Stimulated activated CD4-positive, alpha-beta T cell treated with anti-CD3 and anti-CD28 coated beads, TNF-alpha, amount 100 ng/mL, for 1 hour (primary cell): ENCODE results near the gene ZNF664.
A peak's percentile ranks its signal among the peaks of the same experiment; 100 is the strongest.

ENCODE experiments used
- DNase-seq, 3 donors: peaks; one replicate each; pipeline ENCODE4 v3.0.0-alpha.2; 2020; ENCODE audit warnings: low read depth in 3 of 3, low spot score in 1 of 3

Gene ZNF664

DNA sequence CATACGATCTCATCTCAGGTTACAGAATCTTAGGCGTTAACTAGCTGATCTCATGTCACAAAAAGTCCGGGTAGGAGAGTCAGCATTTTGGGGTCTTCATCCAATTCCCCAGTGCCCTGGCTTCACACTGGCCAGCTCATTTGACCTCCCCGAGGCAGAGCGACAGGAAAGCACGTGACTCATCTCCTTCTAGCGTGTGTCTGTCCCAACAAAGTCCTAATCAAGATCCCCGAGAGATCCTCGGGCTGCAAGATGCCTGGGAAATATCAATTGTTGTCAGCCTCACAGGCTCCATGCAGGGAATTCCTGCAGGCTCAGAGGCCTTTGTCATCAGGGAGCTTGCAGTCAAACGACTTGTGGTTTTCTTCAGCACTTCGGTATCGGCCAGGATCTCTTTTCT lies 57.5 kb downstream of the ZNF664 start:
- no peak for DNase-seq

GRCh38 chr12:124031058-124031457 lies 58.0 kb downstream of the ZNF664 start:
- no peak for DNase-seq

DNA sequence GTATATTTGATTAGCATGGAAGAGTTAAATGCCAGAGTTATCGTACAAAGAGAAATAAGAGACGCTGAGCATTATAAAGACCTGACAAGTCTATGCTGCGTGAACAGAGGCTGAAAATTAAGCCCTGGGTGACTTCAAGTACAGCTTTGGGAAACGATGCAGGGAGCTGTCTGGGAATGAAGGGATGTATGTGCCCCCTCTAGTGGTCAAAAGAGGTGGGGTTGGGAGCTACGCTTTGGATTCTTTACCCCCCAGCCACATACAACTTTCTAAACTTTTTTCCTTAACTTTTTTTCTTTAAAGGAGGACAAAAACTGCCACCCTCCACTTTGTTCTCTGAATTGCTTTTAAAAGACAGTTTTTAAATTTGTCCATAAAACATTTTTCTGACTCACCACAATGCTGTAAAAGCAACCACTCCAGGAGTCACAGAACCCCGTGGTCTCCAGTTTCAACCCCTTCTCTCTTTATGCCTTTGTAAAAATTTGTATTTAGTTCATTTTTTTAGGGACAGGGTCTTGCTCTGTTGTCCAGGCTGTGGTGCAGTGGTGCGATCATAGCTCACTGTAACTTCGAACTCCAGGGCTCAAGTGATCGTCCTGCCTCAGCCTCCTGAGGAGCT lies 59.4 kb downstream of the ZNF664 start:
- no peak for DNase-seq

DNA sequence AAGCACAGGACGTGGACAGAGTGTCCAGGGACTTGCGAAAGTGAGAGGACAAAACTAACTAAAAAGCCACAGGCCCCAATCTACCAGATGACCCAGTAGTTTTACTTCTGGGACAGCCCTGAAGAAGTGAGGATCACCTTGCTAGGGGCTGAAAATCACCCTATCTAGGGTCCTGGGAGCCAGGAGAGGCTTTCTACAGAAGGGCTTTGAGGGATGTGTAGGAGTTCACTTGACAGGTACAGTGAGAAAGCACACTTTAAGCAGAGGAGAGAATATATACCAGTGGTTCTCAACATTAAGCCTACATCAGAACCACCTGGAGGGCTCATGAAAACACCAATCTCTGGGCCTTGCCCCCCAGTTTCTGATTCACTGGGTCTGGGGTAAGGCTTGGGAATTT lies 60.8 kb downstream of the ZNF664 start:
- no peak for DNase-seq

DNA sequence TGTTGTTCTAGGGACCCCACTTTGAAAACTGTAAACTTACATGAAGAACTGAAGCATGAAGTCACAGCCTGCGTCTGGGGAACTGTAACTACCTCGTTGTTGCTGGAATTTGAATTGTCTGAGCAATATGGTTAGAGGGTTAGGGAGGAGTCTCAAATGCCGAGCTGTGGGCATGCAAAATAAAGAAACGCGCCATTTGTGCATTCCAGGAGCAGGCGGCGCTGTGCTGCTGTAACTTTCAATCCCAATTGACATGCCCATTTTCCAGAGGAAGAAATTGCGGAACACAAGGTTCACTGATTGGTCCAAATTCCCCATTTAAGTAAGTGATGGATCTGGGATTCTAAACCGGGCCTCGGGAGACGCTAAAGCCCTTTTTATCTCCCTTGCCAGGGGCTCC lies 61.3 kb downstream of the ZNF664 start:
- no peak for DNase-seq

DNA sequence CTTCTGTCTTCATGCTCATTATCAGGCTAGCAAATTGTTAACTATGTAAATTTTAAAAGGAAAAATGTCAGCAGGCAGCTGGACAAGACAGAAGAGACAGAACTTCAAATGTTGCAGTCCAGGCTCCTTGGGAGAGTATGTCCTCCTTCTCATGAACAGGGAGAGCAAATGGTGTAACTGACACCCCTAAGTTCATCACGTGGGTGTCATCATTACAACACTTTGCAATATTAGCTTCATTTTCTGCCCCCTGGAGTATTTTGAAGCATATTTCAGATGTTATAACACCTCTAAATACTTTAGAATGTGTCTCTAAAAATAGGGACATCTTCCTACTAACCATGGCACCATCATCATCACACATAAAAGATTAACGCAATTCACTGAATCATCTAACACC lies 62.1 kb downstream of the ZNF664 start:
- no peak for DNase-seq

DNA sequence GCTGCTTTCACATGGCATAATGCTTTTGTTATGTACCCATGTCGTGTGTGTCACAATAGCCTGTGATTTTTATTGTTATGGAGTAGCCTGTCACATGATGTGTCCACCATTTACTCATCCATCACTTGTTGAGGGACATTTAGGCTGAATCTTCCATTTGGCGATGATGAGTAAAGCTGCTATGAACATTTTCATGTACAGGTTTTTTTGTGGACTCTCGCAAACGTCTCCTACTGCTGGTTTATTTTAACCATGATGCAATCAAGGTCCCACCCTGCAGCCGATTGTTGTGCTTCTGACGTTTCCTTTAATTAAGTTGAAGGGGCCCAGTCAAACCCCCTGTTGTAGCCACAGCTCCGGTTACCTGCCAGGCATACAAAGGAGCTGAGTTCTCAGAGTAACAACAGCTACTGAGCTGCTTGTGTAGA lies 63.2 kb downstream of the ZNF664 start:
- no peak for DNase-seq

GRCh38 chr12:124036657-124037109 lies 63.7 kb downstream of the ZNF664 start:
- peak in 2 of 3 donors; percentile 9 to 26 for DNase-seq

- DNase-seq = no peak
Measured at GRCh38 chr12:124037331-124037730, 64.3 kb downstream of the ZNF664 start.

GRCh38 chr12:124039276-124039675 lies 66.3 kb downstream of the ZNF664 start:
- DNase-seq = no peak

GRCh38 chr12:124040291-124040690 lies 67.3 kb downstream of the ZNF664 start:
- no peak for DNase-seq

DNA sequence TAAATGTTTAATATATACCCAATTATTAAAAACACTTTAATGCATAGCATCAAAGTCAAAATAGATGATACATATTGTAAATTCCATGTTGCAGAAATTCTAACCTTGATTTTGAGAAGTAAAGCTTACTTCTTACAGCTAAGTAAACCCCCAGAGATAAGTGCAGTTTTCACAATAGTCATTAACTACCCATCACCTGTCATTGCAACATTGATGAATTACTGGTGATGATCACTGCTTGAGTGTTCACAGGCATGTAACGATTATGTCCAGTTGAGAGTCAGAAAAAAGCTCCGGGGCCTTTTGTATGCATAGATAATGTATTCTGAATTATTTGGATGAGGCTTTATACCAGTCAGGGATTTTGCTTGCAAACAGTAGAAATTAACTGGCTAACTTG lies 67.7 kb downstream of the ZNF664 start:
- DNase-seq = no peak

- DNase-seq = no peak
Measured at GRCh38 chr12:124041907-124042306, 68.9 kb downstream of the ZNF664 start.

DNA sequence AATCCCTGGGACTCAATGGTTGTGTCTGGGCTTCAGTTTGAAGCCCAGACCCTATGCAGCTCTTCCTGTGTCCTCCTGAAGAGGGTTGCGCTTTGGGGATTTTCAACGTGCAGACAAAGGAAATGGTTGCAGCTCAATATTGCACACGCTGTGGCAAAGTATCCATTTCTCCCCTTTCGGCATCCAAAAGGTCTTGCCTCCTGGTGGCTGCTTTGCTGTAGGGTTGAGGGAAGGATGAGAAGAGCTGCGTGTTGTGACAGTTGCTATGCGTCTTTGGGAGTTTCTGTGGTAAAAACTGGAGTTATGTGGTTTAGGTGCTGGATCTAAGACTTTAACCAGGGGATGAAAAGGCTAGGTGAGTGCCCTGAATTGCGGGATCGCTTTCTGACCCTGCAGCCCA lies 71.0 kb downstream of the ZNF664 start:
- no peak for DNase-seq

DNA sequence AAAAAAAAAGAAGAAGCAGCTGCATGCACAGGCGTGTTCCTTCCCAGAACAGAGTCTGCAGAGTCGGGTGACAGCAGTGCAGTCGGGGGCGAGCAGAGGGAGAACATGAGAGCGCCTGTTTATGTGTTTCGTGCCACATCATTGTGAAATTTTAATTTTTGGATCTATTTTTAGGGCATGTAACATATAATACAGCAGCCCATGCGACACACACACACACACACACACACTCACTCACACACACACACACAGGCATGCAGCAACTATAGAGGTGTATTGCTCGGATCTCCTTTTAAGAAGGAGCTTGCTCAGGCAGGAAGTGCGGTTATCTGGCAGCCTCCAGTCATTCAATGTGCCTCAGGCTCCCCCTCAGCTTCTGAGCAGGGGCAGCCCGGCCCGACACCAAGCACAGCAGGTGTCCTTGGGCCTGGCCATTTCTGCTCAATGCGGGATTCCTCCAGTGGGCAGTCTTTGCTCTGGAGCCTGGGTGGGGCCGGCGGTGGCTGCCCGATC lies 71.8 kb downstream of the ZNF664 start:
- DNase-seq = no peak

- DNase-seq = no peak
Measured at GRCh38 chr12:124045671-124046455, 72.8 kb downstream of the ZNF664 start.

DNA sequence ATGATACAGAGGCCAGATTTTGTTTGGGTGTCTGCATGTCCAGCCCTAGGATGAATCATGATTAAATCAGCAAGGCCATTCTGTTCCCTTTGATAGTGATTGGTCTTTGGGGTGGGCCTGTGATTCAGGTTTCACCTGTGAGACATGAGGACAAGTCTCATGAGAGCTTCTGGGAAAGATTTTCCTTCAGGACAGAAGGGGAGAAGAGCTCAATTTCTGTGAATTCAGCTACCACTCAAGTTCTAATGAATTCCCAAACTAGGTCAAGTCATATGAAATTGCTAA lies 73.4 kb downstream of the ZNF664 start:
- DNase-seq = no peak

- no peak for DNase-seq
Measured at GRCh38 chr12:124047045-124047566, 74.1 kb downstream of the ZNF664 start.

DNA sequence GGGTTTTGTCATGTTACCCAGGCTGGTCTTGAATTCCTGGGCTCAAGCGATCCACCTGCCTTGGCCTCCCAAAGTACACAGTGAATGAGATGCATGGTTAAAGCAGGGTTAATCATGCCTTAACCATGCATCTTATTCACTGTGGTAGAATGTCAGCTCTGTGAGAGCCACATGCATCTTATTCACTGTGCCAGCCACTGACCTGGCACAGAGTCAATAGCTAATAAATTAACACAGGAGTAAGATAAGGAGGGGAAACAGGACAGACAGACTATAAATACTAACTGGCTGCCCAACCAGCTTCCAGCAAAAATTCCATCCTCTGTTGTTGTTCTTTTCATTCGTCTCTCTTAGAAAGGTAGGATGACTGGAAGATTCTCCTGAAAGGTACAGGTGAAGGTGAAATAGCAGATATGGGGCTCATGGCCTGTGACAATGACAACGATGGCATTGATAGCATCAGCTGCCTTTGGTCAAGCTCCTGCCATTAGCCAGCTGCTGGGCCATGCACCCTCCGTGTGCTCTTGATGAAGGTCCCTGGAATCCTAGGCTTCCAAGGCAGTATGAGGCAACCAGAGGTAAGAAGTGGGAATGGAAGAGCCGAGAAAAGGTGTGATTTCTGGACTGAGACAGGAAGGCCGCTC lies 76.6 kb downstream of the ZNF664 start:
- no peak for DNase-seq

DNA sequence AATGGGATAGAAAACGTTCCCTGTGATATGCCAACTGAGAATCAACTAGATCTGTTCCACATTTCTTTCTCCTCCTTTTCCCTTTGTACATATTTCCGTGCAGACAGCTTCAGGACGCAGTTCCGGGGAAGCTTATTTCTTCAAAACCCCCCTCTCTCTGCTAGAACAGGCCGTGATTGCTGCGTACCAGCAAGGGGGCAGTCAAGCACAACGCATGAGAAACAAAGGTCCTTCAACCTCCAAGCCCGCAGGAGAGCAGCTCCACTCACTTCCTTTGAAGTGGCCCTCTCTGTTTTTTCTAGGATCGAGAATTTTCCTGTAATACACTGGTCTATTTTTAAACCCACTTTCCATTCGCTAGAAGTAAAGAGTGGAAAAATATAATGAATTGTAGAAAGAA lies 80.8 kb downstream of the ZNF664 start:
- no peak for DNase-seq

- DNase-seq = no peak
Measured at GRCh38 chr12:124055066-124055465, 82.1 kb downstream of the ZNF664 start.

GRCh38 chr12:124057691-124058090 lies 84.7 kb downstream of the ZNF664 start:
- DNase-seq = no peak
